Measurements from ENCODE around the gene NRTN. TPM values are rescaled to one million over a fixed set of nuclear protein-coding genes. Genes with fewer than 3 reads are reported as not detected.

Gene NRTN
- total and polyA plus RNA-seq, 2 of the 13 experiments (the other 11 are each of a cell fraction or from before 2014, with no cell fraction given), result 4.1 to 5.3 TPM

DNA sequence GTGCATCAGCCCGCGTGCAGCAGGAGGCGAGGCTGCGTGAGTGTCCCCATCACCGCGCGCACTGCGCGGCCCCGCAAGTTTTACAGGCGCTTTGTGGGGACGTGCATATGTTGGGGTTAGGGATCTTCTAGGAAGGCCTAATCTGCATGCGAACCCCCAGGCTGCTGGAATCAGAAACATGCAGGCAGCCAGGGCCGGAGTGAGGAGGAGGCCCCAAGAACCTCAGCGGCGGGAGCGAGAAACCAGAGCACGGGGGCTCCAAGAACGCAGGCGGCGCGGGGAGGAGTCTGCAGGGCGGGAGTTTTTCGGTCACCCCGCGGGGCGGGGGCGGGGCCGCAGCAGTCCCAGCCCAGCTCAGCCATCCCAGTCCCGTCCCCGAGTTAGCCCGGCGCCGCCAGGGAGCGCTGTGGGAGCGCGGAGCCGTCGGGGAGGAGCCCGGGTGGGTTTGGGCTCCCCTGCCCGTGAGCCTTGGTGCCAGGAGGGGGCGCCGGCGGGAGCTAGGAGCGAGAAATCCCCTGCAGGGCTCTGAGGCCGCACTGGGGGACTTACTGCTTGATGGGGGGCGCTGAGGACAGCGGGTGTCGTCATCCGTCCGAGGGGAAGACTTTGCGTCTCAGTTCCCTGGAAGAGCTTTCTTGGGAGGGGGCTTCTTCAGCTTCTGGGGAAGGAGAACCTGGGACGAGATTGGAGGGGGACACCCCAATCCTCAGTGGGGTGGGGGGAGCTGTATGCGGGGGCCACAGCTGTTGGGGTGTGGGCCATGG, 933 bp upstream of the NRTN start:
- FAIRE-seq, result peak; percentile 72
- Histone ChIP-seq H3K79me2 (ENCODE audit: insufficient read depth, low read length) (no peaks in the 10 kb centered on the region), H3K4me2 (ENCODE audit: low read depth, low read length) (peak overlapping the region; percentile 70), H3K9ac (ENCODE audit: insufficient read depth, low read depth, low read length) (peak overlapping the region; percentile 43), H2AFZ (ENCODE audit: low read length) (no peak overlapping the region), H3K27me3 (ENCODE audit: control insufficient read depth in 1 of 2, insufficient read depth in 2 of 2, low read length in 2 of 2) (no peaks in the 10 kb centered on the region; a peak in 1 of 5 replicates), H3K27ac (ENCODE audit: extremely low read length, insufficient read depth, low read length) (no peak overlapping the region), H3K36me3 (replicated peaks in 1 of 2; ENCODE audit: control insufficient read depth in 1 of 2, insufficient read depth in 2 of 2, low read length in 2 of 2) (no peaks in the 10 kb centered on the region), H4K20me1 (ENCODE audit: insufficient read depth, low read length) (no peaks in the 10 kb centered on the region), H3K4me3 (replicated peaks in 1 of 3; ENCODE audit: insufficient read depth in 1 of 3, low read depth in 2 of 3, low read length in 3 of 3) (peak overlapping the region; percentile 36 to 68 (median 42)), H3K9me3 (ENCODE audit: low read length) (no peaks in the 10 kb centered on the region), H3K4me1 (ENCODE audit: insufficient read depth, low read length) (peaks cover 67% of the 10 kb centered on the region)
- ATAC-seq, result peak; percentile 88
- peak; percentile 83 for DNase-seq (ENCODE audit: low spot score)
- in situ Hi-C loops (cut with HindIII; ENCODE audit: extremely low pct_ligation_motif_present, low pct_unique_long_range_greater_than_20kb), result loop anchor here (5.0 kb wide), 2 partner anchors 173 to 218 kb away; partner anchors contain the start of gene RANBP3
- BruUV-seq (replicated peaks), result no TSS peak
- CTCF ChIA-PET (ENCODE audit: low intra/inter-chr PET ratio, low total read pairs), result interaction anchor here (0.7 to 4.6 kb wide), 8 partner anchors 9 to 243 kb away, joined by 3 to 71 read pairs (median 6); partner anchors contain the start of gene VMAC
- POLR2A ChIA-PET, result interaction anchor here (0.6 to 2.3 kb wide), 13 partner anchors 13 to 219 kb away, joined by 3 to 46 read pairs (median 5); partner anchors contain the start of genes CAPS, DUS3L, FUT5 and NDUFA11
- 21% methylated on average over 17 of the region's 54 CpGs for WGBS (ENCODE audit: low lambda C conversion rate)
- intact Hi-C loops (cut with micrococcal nuclease; ENCODE audit: unreplicated experiment), result loop anchor here (1.0 to 10.0 kb wide), 3 partner anchors 22 to 221 kb away; no protein-coding TSS in a partner anchor
- TF ChIP-seq PAX8 (CRISPR knock-in tag; IDR thresholded peaks at IDR 0.05; ENCODE audit: borderline replicate concordance) (no peak), MEIS2 (CRISPR knock-in tag; IDR thresholded peaks at IDR 0.05) (peak; percentile 52; the same call in 1 of the 2 replicates), RBM22 (optimal IDR thresholded peaks at IDR 0.05; ENCODE audit: low read length) (no peak), ZBTB3 (CRISPR knock-in tag; IDR thresholded peaks at IDR 0.05; ENCODE audit: borderline replicate concordance, low read depth) (0 out of 2 replicates have a peak, but pooled peaks have one; percentile 44), TEAD3 (CRISPR knock-in tag; optimal IDR thresholded peaks at IDR 0.05; ENCODE audit: borderline replicate concordance) (peak; percentile 30), CC2D1A (CRISPR knock-in tag; IDR thresholded peaks at IDR 0.05) (no peak), CCDC6 (CRISPR knock-in tag; IDR thresholded peaks at IDR 0.05) (peak; percentile 95)
- TF ChIP-seq, protein P1, sequence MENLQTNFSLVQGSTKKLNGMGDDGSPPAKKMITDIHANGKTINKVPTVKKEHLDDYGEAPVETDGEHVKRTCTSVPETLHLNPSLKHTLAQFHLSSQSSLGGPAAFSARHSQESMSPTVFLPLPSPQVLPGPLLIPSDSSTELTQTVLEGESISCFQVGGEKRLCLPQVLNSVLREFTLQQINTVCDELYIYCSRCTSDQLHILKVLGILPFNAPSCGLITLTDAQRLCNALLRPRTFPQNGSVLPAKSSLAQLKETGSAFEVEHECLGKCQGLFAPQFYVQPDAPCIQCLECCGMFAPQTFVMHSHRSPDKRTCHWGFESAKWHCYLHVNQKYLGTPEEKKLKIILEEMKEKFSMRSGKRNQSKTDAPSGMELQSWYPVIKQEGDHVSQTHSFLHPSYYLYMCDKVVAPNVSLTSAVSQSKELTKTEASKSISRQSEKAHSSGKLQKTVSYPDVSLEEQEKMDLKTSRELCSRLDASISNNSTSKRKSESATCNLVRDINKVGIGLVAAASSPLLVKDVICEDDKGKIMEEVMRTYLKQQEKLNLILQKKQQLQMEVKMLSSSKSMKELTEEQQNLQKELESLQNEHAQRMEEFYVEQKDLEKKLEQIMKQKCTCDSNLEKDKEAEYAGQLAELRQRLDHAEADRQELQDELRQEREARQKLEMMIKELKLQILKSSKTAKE (CRISPR knock-in tag; IDR thresholded peaks at IDR 0.05; ENCODE audit: borderline replicate concordance), result peak; percentile 44; the same call in 1 of the 2 replicates
- TF ChIP-seq, protein P2, sequence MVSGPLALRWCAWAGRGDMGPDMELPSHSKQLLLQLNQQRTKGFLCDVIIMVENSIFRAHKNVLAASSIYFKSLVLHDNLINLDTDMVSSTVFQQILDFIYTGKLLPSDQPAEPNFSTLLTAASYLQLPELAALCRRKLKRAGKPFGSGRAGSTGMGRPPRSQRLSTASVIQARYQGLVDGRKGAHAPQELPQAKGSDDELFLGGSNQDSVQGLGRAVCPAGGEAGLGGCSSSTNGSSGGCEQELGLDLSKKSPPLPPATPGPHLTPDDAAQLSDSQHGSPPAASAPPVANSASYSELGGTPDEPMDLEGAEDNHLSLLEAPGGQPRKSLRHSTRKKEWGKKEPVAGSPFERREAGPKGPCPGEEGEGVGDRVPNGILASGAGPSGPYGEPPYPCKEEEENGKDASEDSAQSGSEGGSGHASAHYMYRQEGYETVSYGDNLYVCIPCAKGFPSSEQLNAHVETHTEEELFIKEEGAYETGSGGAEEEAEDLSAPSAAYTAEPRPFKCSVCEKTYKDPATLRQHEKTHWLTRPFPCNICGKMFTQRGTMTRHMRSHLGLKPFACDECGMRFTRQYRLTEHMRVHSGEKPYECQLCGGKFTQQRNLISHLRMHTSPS (CRISPR knock-in tag; IDR thresholded peaks at IDR 0.05; ENCODE audit: low read depth), result no peak; the same call in 1 of the 2 replicates
- TF ChIP-seq, protein P3, sequence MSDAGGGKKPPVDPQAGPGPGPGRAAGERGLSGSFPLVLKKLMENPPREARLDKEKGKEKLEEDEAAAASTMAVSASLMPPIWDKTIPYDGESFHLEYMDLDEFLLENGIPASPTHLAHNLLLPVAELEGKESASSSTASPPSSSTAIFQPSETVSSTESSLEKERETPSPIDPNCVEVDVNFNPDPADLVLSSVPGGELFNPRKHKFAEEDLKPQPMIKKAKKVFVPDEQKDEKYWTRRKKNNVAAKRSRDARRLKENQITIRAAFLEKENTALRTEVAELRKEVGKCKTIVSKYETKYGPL (CRISPR knock-in tag; IDR thresholded peaks at IDR 0.05), result no peak
- TF ChIP-seq, protein P4, sequence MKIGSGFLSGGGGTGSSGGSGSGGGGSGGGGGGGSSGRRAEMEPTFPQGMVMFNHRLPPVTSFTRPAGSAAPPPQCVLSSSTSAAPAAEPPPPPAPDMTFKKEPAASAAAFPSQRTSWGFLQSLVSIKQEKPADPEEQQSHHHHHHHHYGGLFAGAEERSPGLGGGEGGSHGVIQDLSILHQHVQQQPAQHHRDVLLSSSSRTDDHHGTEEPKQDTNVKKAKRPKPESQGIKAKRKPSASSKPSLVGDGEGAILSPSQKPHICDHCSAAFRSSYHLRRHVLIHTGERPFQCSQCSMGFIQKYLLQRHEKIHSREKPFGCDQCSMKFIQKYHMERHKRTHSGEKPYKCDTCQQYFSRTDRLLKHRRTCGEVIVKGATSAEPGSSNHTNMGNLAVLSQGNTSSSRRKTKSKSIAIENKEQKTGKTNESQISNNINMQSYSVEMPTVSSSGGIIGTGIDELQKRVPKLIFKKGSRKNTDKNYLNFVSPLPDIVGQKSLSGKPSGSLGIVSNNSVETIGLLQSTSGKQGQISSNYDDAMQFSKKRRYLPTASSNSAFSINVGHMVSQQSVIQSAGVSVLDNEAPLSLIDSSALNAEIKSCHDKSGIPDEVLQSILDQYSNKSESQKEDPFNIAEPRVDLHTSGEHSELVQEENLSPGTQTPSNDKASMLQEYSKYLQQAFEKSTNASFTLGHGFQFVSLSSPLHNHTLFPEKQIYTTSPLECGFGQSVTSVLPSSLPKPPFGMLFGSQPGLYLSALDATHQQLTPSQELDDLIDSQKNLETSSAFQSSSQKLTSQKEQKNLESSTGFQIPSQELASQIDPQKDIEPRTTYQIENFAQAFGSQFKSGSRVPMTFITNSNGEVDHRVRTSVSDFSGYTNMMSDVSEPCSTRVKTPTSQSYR (CRISPR knock-in tag; IDR thresholded peaks at IDR 0.05; ENCODE audit: borderline replicate concordance), result no peak
- TF ChIP-seq, protein P5, sequence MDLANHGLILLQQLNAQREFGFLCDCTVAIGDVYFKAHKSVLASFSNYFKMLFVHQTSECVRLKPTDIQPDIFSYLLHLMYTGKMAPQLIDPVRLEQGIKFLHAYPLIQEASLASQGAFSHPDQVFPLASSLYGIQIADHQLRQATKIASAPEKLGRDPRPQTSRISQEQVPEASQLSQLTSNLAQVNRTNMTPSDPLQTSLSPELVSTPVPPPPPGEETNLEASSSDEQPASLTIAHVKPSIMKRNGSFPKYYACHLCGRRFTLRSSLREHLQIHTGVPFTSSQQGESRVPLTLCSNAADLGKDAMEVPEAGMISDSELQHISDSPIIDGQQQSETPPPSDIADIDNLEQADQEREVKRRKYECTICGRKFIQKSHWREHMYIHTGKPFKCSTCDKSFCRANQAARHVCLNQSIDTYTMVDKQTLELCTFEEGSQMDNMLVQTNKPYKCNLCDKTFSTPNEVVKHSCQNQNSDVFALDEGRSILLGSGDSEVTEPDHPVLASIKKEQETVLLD (CRISPR knock-in tag; IDR thresholded peaks at IDR 0.05; ENCODE audit: low read depth), result peak; percentile 64
